Lower leg skin (tissue), 4 donors: Measurements from ENCODE around the gene FHL2. TPM values are rescaled to one million over a fixed set of nuclear protein-coding genes. Genes with fewer than 3 reads are reported as not detected.

Experiments
- DNase-seq, 2 donors: peaks; one replicate each; pipeline ENCODE4 v3.0.0-alpha.2; 2019; ENCODE audit warnings: low spot score in 2 of 2
- H3K4me3 ChIP-seq: fragments of 200-600 bp; sonication (generic); 2 replicates; pipeline ENCODE4 v1.5.1; 2017; ENCODE audit warnings: mild to moderate bottlenecking, low read depth; ENCODE audit not compliant: poor library complexity, severe bottlenecking
- CTCF ChIP-seq, 3 donors: fragments of 450-650 bp; IDR thresholded peaks; one replicate each; pipeline ENCODE4 v1.5.1; 2016; ENCODE audit warnings: antibody characterized with exemption in 3 of 3, mild to moderate bottlenecking in 3 of 3, moderate library complexity in 2 of 3
- POLR2A ChIP-seq, 2 donors: fragments of 450-650 bp; IDR thresholded peaks; one replicate each; pipeline ENCODE4 v1.6.1; 2016 to 2017; ENCODE audit warnings: antibody characterized with exemption in 2 of 2, mild to moderate bottlenecking in 1 of 2, moderate library complexity in 1 of 2
- WGBS, 2 donors: methylation state at CpG; one replicate each; pipeline ENCODE4 v1.1.5; 2018; 5-methylcytosine and 5-hydroxymethylcytosine counted together
- intact Hi-C: fragments of 100-400 bp; cut with DNase I; formaldehyde crosslinking; loops from one replicate; pipeline ENCODE4 v1.15.0; 2023; ENCODE audit warnings: low total_unique reads
- total RNA-seq, 4 donors: library from RNA; depleted of rRNA; stranded (reverse); fragments of >200 nt; gene quantifications; one replicate each; pipeline ENCODE4 v1.1.0, GENCODE V29; 2016

The FHL2 gene
- 10 to 100 TPM; 48.3 to 67.3 (median 49.3) TPM for total RNA-seq

GRCh38 chr2:105398336-105399206 lies at the start of gene FHL2:
Gene FHL2, minus strand, starts transcription at chr2:105399051. Its CDS starts 12,535 bp downstream, at chr2:105386516.
- WGBS, 2 donors, result 1 to 6% methylated on average over 38 to 74 of the region's 74 CpGs
- TF ChIP-seq CTCF (IDR thresholded peaks at IDR 0.05) (no peak), POLR2A (IDR thresholded peaks at IDR 0.05) (no peak)
- intact Hi-C loops, result no loop called here
- peak within 1 kb of the TSS; percentile 91 for H3K4me3 ChIP-seq
- DNase-seq, result peak in 1 of 2 donors; percentile 94

- H3K4me3 ChIP-seq, result no peak overlapping the region
- TF ChIP-seq POLR2A (IDR thresholded peaks at IDR 0.05) (no peak), CTCF (IDR thresholded peaks at IDR 0.05) (no peak)
- WGBS, 2 donors, result 91 to 94% methylated on average over 4 of the region's 4 CpGs
- intact Hi-C loops, result no loop called here
- DNase-seq, result no peak
These were observed 48.6 kb upstream of the FHL2 start for GRCh38 chr2:105447476-105447875.

- intact Hi-C loops, result no loop called here
- no peak for TF ChIP-seq POLR2A (IDR thresholded peaks at IDR 0.05)
- TF ChIP-seq CTCF (IDR thresholded peaks at IDR 0.05), result no peak
- no peak overlapping the region for H3K4me3 ChIP-seq
- 79 to 93% methylated on average over 6 of the region's 6 CpGs for WGBS, 2 donors
- no peak for DNase-seq
These were observed 47.6 kb upstream of the FHL2 start for GRCh38 chr2:105446501-105446900.

- WGBS, 2 donors, result 73 to 79% methylated on average over 9 of the region's 9 CpGs
- H3K4me3 ChIP-seq, result no peak overlapping the region
- intact Hi-C loops, result no loop called here
- no peak for DNase-seq
- TF ChIP-seq POLR2A (IDR thresholded peaks at IDR 0.05) (no peak), CTCF (IDR thresholded peaks at IDR 0.05) (no peak)
These were observed 47.1 kb upstream of the FHL2 start for GRCh38 chr2:105445976-105446375.

- no peak overlapping the region for H3K4me3 ChIP-seq
- no peak for DNase-seq
- intact Hi-C loops, result no loop called here
- no peak for TF ChIP-seq CTCF (IDR thresholded peaks at IDR 0.05)
- TF ChIP-seq POLR2A (IDR thresholded peaks at IDR 0.05), result no peak
- WGBS, 2 donors, result 68 to 77% methylated on average over 5 of the region's 5 CpGs
These were observed 46.6 kb upstream of the FHL2 start for GRCh38 chr2:105445498-105445897.
